CD4-positive, alpha-beta T cell treated with Interleukin-10 for 1 hour (primary cell): ENCODE data around the gene RHOB.
A peak's percentile ranks its signal among the peaks of the same experiment; 100 is the strongest.
"Not testable (repeated sequence)": the region's sequence is repeated elsewhere in the genome, so short reads cannot be mapped to it uniquely, and the experiment has no call there.

Experiments used
- DNase-seq: peaks from one replicate; pipeline ENCODE4 v3.0.0-alpha.2; 2020

Gene RHOB

DNA sequence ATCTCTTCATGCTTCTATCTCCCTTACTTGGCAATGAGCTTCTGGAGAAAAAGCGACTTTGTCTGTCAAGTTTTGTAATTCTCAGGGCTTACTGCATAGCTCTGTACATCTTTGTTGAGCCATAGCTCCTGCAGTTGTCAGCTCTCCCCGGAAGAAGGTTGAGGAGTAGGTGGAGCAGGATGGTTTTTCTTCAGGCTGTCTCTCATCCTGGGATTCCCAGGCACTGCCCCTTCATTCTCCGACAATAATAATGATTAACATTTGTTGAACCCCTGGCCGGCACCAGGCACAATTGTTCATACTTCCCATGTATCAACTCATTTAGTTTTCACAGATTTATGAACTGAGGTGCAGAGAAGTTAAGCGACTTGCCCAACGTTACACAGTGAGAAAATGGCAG, 23.5 kb upstream of the RHOB start:
- DNase-seq, result no peak

DNA sequence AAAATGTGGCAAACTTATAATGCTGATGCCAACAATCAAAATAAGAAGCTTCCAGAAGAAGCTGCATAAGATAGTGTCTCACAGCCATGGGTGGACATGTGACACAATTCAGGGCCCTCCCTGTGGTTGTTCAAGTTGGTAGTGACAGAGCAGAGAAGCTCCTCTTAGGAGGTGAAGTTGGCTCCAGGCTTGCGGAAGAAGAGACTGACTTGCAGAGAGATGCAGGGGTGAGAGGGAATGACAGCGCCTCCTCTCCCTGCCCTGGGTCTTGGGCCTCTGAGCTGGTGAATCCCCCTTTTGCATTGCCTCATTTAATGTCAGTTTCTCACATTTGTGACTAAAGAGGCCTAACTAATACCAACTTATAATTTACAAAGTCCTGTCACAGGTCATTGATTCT, 23.0 kb upstream of the RHOB start:
- DNase-seq, result no peak

DNA sequence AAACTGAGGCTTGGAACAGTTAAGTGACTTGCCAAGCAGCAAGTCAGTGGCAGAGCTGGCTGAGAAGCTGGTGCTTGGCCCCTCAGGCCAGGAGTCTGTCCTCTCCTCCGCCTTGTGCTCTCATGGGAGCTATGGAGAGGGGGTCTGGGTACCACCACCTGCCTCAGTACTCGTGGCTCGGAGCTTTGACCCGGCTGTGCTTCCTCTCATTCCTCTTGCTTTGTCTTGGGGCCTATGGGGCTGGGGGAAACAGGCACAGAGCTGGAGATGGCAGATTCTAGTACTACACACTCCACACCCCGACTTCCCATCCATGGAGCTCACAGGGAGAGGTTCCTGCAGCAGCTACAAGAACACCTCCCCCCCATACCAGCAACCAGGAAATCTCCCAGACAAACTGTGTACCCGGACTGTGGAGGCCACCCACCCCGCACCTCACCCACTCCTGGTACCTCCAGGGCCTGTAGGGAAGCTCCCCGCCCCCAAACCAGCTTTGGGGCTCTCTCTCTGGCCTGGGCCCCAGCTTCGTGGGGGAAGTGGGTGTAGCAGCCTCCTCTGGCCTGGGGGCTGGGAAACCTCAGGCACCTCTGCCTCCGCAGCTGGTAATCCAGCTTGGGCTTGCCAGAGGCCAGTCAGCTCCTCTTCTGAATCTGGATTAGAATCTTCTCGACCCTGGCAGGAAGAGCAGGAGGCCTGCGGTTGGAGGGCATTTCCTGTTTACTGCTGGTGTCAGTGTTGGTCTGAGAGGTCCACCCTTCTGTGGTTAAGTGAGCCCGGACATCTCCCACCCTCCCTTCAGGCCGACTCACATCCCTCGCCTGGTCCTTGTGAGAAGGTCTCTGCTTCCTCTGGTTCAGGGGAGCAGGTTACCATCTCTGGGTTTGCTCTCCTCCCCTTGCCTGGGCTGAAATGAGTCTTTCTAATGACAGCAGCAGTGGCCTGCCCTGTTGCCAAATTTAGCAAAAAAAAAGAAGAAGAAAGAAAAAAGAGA, 22.3 kb upstream of the RHOB start:
- DNase-seq, result peak; percentile 41

DNA sequence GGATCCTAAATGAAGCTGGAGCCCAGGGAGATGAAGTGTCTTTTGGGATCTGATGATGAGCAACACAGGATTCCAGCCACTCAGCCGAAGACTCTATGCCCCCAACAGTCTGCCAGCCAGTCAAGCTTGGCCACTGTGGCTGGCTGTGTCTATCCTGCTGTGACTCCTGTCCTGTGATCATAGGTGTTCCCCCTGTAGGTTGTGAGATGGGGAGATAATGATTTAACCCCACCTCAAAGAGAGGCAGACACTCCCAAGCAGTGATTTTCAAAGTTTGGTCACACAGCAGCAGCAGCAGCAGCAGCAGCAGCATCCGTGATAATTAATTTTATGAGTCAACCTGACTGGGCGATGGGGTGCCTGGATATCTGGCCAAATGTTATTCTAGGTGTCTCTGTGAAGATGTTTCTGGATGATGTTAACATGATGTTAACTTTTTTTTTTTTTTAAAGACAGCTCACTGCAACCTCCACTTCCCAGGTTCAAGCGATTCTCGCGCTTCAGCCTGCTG, 21.4 kb upstream of the RHOB start:
- DNase-seq, result no peak

DNA sequence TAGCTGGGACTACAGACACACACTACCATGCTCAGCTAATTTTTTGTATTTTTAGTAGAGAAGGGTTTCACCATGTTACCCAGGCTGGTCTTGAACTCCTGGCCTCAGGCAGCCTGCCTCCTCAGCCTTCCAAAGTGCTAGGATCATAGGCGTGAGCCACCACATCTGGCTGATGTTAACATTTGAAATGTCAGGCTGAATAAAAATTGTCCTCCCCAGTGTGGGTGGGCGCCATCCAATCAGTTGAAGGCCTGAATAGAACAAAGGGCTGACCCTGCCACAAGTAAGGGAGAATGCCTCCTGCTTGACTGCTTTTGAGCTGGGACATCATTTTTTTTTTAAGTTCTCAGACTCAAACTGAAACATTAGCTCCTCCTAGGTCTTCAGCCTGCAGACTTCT, 21.0 kb upstream of the RHOB start:
- no peak for DNase-seq

DNA sequence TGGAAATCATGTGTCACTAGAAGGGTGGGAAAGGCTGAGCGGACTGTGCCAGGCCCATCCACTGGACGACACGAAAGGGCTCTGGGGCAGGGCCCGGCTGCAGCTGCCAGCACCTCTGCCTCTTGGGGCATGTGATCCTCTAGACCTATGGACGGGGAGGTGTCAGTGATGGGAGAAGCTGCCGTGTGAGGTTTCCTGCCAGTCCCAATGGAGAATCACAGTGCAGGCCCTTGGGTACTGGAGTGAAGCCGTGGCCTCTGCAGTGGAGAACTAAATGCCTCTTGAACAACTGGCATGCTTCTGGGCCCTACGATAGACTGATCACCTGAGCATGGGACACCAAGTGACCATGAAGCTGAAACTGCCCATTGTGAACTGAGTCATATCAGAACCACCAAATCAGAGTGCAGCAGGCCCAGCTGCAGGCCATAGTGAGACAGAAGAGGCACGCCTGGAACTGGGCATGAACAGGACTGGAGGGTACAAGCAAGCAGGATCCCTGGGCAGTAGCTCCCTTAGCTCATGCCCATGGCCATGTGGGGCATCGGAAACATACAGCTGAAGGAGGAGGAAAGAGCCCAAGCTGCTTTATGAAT, 18.8 kb upstream of the RHOB start:
- no peak for DNase-seq

DNA sequence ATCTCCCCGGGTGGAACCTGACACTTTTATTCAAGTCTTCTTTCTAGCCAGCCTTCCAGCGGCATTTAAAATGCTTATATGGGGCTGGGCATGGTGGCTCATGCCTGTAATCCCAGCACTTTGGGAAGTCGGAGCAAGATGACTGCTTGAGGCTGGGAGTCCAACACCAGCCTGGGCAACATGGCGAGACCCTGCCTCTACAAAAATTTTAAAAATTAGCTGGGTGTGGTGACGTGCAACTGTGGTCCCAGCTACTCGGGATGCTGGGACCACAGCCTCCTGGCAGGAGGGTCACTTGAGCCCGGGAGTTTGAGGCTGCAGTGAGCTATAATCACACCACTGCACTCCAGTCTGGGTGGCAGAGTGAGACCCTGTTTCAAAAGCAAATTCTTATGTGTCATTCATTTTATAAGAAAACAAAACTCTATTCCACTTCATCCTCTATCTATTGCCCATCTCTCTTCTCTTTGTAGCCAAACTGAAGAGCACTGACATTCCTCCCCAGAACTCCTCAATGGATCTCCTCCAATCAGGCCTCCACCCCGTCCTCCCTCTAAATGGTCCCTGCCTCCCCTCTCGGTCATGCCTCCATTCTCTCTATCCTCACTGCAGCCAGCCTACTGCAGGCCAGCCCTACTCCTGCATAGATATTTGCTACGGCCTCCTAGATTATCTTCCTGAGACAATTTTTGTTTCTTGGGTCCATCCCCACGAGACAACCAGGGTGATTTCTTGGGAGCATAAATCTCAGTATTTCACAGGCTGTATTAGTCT, 18.0 kb upstream of the RHOB start:
- no peak for DNase-seq

DNA sequence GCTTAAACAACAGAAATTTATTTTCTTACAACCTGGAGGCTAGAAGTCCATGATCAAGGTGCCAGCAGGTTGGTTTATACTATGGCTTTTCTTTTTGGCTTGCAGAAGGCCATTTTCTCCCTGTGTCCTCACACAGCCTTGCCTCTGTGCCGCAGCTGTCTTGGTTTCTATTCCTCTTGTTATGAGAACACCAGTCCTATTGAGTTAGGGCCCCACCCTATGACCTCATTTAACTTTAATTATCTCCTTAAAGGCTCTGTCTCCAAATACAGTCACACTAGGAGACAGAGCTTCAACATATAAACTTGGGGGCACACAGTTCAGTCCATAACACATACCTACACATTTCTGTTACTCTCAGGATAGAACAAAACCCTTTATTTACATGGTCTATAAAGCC, 17.3 kb upstream of the RHOB start:
- no peak for DNase-seq

DNA sequence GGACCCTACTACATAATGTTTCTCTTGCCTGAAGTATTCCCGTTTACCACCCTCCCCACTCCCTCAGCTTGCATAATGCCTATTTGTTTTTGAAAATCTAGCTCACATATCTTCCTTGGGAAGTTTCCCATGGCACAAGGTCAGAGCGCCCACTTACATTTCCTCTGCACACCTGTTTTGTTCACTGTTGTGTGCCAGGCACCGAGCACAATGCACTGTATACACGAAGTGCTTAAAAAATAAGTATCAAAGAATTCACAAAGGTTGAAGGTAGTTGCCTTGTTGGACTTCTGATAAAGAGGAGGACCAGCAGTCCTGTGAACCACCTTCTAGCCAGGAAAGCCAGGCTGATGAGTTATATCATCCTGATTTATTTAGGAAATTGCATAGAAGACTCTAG, 16.8 kb upstream of the RHOB start:
- DNase-seq, result no peak

DNA sequence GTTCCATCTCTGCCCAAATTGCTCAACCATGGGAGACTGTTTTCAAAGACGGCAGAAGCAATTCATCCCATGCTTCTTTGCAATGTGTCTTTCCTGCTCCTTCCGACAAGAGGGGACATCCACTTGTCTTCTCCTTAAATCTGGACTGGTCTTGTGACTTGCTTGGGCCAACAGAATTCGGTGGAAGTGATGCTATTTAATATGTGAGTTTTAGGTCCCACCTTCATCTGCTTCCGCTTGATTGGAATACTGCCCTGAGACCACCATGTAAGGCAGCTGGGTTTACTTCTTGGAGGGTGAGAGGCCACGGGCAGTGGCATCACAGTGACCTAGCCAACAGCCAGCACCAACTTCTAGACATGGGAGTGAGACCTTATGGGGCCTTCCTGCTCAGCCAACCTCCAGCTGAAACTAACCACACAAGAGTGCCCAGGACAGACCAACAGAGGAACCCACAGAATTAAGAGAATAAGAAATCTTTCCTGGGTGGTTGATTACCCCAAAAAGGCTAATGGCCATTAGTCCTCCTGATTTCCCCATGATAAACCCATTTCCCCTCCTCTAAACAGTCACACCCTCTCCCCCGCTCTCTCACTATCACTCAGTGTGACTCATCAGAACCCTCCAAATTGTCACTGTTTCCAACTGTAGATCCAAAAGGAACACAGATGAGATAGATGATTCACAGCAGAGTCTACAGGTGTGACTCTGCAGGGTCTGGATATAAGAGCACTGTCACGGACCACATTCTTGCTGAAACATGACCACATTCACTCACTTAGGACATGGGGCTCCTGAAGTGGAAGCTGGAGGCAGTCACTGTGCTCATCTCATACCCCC, 16.2 kb upstream of the RHOB start:
- no peak for DNase-seq

DNA sequence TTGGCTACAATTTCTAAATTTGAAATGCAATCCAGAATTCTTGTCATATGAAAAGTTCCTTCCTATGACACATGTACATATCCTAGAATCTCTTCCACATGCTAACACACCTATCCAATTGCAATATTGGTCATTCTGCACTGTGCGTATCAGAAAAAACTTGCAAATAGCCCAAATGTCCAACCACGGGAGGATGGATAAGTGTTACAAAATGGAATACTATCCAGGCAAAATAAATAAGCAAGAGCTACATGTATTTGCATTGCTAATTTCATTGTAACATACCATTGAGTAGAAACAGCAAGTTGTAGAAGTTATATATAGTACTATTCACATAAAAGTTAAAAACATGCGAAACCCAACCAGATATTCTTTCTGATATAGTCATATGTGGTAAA, 15.6 kb upstream of the RHOB start:
- no peak for DNase-seq

DNA sequence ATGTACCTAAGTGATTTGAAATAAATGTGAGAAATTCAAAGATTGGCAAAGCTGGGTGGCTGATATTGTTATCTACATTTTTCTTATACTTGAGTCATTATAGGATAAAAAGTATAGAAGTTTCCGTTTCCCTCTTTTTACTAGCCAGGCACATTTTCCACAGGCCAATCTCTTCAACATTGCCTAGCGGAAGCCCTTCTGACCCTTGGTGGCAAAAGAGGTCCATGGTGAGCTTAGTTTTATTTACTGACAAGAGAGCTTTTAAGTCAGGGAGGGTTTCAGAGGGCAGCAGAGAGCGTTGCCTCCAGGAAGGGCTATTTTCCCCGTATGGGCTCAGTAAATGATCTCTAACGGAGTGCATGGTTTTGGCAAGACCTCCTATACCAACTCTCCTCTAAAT, 15.1 kb upstream of the RHOB start:
- DNase-seq, result no peak

DNA sequence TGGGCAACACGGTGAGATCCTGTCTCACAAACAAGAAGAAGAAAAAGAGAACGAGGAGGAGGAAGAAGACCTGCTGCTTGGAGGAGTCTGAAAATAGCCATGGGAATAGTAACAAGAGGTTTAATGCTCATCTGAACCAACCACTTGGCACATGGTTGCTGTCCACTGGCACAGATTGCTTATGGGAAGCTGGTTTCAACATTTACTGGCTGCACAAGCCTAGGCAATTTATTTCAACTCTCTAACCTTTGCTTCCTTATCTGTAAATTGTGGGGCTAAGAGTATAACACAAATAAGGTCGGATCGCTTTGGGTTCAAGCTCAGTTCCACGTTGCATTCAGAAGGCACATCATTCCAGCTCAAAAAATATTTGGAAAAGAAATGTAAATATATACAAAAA, 14.2 kb upstream of the RHOB start:
- DNase-seq, result no peak

DNA sequence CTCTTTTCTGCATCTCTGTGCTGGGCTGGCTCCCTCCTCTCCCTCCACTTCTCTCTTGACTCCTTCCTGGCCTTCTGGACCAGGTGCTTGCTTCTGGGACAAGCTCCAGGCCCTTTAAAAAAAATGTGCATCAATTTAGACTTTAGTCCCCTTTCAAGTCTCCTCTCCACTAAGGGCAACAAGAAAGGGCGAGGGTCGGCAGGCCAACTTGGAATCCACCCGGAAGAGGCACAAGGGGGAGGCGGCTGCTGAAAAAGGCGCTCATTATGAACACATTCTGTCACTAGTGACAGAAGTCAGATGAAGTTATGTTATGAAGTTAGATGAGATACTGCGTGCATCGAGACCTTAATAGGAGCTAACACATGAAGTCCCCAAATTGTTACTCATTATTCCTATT, 13.6 kb upstream of the RHOB start:
- no peak for DNase-seq

DNA sequence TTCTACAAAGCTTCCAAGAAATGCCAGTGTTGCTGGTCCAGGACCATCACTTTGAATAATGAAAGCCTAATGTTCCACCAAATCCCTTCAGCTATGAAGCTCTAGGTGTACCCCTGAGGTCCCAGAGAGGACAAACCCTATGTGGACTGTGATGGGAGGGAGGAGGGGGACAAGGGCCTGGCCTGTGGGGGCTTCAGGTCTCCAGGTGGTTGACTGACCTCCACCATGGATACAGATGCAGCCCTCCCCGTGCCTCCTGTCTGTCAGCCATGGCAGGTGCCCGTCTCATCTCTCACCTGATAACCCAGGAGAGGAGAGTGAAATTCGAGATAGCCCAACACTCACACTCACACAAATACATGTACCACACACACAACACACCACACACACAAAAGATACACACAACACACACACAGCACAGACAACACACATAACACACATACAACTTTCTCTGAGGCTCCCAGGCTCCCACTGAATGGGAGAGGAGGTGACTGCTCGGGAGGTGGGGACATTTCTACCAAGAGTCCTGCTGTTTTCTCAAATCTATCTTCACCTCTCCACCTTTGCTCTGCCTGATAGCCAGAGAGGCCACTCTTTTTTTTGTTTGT, 12.8 kb upstream of the RHOB start:
- DNase-seq, result no peak

DNA sequence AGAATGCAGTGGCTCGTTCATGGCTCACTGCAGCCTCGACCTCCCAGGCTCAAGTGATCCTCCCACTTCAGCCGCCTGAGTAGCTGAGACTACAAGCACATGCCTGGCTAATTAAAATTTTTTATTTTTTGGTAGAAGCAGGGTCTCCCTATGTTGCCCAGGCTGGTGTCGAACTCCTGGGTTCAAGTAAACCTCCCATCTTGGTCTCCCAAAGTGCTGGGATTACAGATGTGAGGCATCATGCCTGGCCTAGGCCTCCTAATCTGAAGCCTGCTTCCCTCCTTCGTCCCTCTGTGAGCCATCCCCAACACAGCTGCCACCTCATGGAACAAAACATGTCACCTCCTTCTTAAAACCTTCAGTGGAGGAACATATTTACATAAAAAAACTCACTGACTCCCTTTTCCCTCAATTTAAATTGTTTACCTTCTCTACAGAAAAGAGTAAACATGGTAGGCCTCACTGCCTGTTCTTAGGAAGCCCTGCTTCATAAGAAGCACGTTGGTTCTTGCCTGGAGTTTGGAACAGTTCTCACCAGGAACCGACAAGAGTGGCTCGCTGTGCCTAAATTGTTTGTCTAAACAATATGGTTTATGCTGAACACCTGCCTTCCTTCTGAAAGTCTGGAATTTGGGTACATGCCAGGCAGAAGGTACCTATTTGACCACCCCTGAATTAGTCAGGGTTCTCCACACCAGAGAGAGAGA, 12.1 kb upstream of the RHOB start:
- no peak for DNase-seq

DNA sequence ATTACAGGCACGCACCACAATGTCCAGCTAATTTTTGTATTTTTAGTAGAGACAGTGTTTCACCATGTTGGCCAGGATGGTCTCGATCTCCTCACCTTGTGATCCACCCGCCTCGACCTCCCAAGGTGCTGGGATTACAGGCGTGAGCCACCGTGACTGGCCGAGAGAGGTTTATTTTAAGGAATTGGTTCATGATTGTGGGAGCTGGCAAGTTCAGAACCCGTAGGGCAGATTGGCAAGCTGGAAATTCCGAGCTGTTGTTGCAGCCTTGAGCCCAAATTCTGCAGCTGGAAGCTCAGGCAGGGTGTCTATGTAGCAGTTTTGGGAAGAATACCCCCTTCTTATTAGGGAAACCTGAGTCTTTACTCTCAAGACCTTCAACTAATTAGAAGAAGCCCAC, 11.4 kb upstream of the RHOB start:
- not testable (repeated sequence) for DNase-seq

DNA sequence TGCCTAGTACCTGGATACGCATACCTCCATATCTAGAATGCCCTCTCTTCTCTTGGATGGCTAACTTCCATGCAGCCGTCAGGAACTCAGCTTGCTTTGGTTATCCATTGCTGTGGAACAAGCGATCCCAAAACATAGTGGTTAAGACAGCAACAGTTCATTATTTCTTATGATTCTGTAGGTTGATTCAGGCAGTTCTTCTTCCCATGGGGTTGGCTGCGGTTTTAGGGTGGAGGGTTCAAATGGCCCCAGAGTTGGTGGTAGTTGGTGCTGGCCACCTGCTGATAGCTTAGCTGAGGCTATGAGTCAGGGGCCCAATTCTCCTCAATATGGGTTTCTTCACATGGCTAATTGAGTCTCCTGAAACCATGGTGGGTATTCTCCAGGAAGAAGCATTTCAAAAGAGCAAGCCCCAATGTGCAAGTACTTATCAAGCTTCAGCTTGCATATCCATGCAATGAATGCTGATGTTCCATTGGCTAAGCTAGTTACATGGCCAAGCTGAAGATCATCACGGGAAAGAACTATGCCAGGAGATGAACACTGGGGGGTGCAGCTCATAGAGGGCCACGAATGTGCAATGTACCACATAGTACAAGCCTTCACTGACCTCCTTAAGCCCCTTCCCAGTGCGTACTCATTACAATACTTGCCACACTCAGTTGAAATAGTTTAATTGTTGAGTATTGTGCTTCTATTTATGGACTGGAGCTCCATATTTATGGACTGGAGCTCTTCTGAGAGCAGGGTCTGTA, 10.0 kb upstream of the RHOB start:
- DNase-seq, result no peak

DNA sequence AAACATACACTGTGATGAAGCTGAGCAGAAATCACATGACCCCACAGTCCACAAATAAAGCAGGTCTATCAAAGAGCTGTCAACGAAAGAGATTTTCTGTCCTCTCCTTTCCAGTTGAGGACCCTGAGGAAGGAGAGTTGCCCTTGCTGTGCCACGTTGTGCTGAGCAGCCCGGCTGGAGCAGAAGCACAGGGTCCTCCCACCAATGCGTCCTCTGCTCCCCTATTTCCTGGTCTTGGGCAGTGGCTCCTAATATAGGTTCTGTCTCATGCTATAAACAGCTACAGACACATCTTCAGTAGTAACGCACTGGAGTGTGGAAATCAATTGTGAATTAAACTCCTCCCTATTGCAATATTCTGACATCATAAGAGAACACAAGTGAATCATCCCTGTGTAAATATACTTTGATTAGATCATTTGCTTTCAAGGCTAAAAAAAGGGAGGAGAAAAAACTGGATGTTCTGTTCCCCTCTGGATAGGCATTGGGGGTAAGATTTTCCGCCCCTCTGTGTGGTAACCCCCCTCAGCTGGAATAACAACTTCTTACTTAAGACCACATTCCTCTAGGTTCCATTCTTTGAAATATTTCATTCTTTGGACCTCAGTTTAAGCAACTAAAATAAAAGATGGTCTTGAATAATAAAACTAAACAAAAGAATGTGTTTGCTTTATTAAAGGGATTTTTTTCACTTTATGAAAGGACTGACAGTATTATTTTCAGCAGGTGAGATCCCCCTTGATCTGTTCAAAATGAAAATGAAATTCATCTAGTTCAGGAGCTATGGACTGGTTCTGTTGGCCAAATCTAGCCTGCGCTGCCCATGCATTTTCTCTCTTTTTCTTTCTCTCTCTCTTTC, 8.3 kb upstream of the RHOB start:
- no peak for DNase-seq

DNA sequence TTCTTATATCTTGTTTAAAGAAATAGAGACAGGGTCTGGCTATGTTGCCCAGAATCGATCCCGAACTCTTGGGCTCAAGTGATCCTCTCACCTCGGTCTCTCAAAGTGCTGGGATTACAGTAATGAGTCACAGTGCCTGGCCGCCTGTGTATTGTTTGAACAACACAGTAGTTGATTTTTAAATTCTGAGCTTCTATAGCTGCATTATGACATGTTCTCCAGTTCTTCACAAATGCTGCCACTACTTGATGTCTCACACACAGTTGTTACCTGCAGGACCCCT, 7.7 kb upstream of the RHOB start:
- DNase-seq, result no peak
